GM23338 (cell line): ENCODE data around the gene CENPH. TPM values are rescaled to one million over a fixed set of nuclear protein-coding genes. Genes with fewer than 3 reads are reported as not detected.

ENCODE experiments used
- ATAC-seq: fragments of 200-7000 bp; cut with Tn5 transposase; 3 replicates; pipeline ENCODE4 v1.9.1; 2020
- DNase-seq: peaks from one replicate; pipeline ENCODE4 v3.0.0-alpha.2; 2015; ENCODE audit warnings: low spot score
- H2AFZ ChIP-seq: fragments of 200-600 bp; sonication (generic); 2 replicates; pipeline ENCODE4 v1.8.0; 2016; ENCODE audit warnings: antibody characterized with exemption, mild to moderate bottlenecking, moderate library complexity
- H3F3A ChIP-seq: fragments of 200-600 bp; sonication (generic); replicated peaks from 2 replicates; pipeline ENCODE4 v1.8.0; 2017; ENCODE audit warnings: antibody characterized with exemption, mixed run types, low read depth
- H3K27ac ChIP-seq: fragments of 200-600 bp; sonication (generic); 2 replicates; pipeline ENCODE4 v1.6.1; 2016; ENCODE audit warnings: low read depth
- H3K27me3 ChIP-seq: fragments of 200-600 bp; sonication (generic); 2 replicates; pipeline ENCODE4 v1.8.0; 2016; ENCODE audit warnings: mild to moderate bottlenecking, mixed run types, moderate library complexity; ENCODE audit not compliant: insufficient read depth
- H3K36me3 ChIP-seq: fragments of 200-600 bp; sonication (generic); 2 replicates; pipeline ENCODE4 v1.8.0; 2016; ENCODE audit warnings: mild to moderate bottlenecking; ENCODE audit not compliant: insufficient read depth
- H3K4me1 ChIP-seq: fragments of 200-600 bp; sonication (generic); 2 replicates; pipeline ENCODE4 v1.8.0; 2016; ENCODE audit warnings: mild to moderate bottlenecking, moderate library complexity; ENCODE audit not compliant: insufficient read depth
- H3K4me2 ChIP-seq: fragments of 200-600 bp; sonication (generic); 2 replicates; pipeline ENCODE4 v1.7.1; 2017; ENCODE audit warnings: mixed run types
- H3K4me3 ChIP-seq: fragments of 200-600 bp; sonication (generic); 2 replicates; pipeline ENCODE4 v1.6.1; 2016; ENCODE audit warnings: mixed run types
- H3K79me2 ChIP-seq: fragments of 200-600 bp; sonication (generic); replicated peaks from 2 replicates; pipeline ENCODE4 v1.8.0; 2017; ENCODE audit warnings: mild to moderate bottlenecking; ENCODE audit not compliant: insufficient read depth
- H3K9me2 ChIP-seq: fragments of 200-600 bp; sonication (generic); 2 replicates; pipeline ENCODE4 v1.8.0; 2017; ENCODE audit not compliant: insufficient read depth
- H4K20me1 ChIP-seq: fragments of 200-600 bp; sonication (generic); replicated peaks from 2 replicates; pipeline ENCODE4 v1.8.0; 2017; ENCODE audit warnings: mild to moderate bottlenecking; ENCODE audit not compliant: insufficient read depth
- H3K27ac Mint-ChIP-seq: 2 replicates; pipeline ENCODE4 v1.8.0; 2020; ENCODE audit warnings: inconsistent platforms, mild to moderate bottlenecking, moderate library complexity, mixed read lengths
- H3K27me3 Mint-ChIP-seq: 3 replicates; pipeline ENCODE4 v1.8.0; 2022; ENCODE audit warnings: low read depth, mild to moderate bottlenecking, moderate library complexity, mixed read lengths, inconsistent platforms; ENCODE audit not compliant: insufficient read depth, poor library complexity
- H3K36me3 Mint-ChIP-seq: 3 replicates; pipeline ENCODE4 v1.8.0; 2021; ENCODE audit warnings: low read depth, mild to moderate bottlenecking, inconsistent platforms, moderate library complexity, mixed read lengths
- H3K4me1 Mint-ChIP-seq: 3 replicates; pipeline ENCODE4 v1.8.0; 2020; ENCODE audit warnings: mild to moderate bottlenecking, inconsistent platforms, mixed read lengths
- H3K4me3 Mint-ChIP-seq: 3 replicates; pipeline ENCODE4 v1.8.0; 2021; ENCODE audit warnings: moderate library complexity, mild to moderate bottlenecking, inconsistent platforms, mixed read lengths
- H3K9me3 Mint-ChIP-seq: 3 replicates; pipeline ENCODE4 v1.8.0; 2020; ENCODE audit warnings: moderate library complexity, mild to moderate bottlenecking, inconsistent platforms, mixed read lengths
- CREB1 ChIP-seq: fragments of 250-450 bp; sonication (Bioruptor Pico); IDR thresholded peaks from 2 replicates; pipeline ENCODE4 v1.5.0; 2020; ENCODE audit warnings: low read depth, mild to moderate bottlenecking, moderate library complexity
- EZH2phosphoT487 ChIP-seq: fragments of 200-600 bp; sonication (generic); IDR thresholded peaks from one replicate; pipeline ENCODE4 v1.8.1; 2018; ENCODE audit warnings: antibody characterized with exemption; ENCODE audit not compliant: unreplicated experiment
- JUNB ChIP-seq: IDR thresholded peaks from one replicate; pipeline ENCODE4 v1.6.1; 2016; ENCODE audit warnings: antibody characterized with exemption; ENCODE audit not compliant: unreplicated experiment
- NANOG ChIP-seq: IDR thresholded peaks from 2 replicates; pipeline ENCODE4 v1.6.1; 2016; ENCODE audit warnings: antibody characterized with exemption, borderline replicate concordance
- REST ChIP-seq: IDR thresholded peaks from one replicate; pipeline ENCODE4 v1.6.1; 2018; ENCODE audit warnings: antibody characterized with exemption; ENCODE audit not compliant: unreplicated experiment
- ZNF331 ChIP-seq: fragments of 250-450 bp; sonication (Bioruptor Pico); IDR thresholded peaks from 2 replicates; pipeline ENCODE4 v1.5.0; 2020; ENCODE audit warnings: low read depth, mild to moderate bottlenecking, moderate library complexity
- ZNF462 ChIP-seq: fragments of 250-450 bp; sonication (Bioruptor Pico); IDR thresholded peaks from 2 replicates; pipeline ENCODE4 v1.5.0; 2020; ENCODE audit warnings: mild to moderate bottlenecking, moderate library complexity
- polyA plus RNA-seq: library from polyadenylated mRNA; unstranded; fragments of >200 nt; fragmentation: Nextera tagmentation; extraction: Ambion mirVana; gene quantifications from 2 replicates; pipeline ENCODE4 v1.2.1, GENCODE V29; 2016
- total RNA-seq: library from RNA; depleted of rRNA; stranded (reverse); fragments of >200 nt; shearing (Covaris generic); gene quantifications from 2 replicates; pipeline ENCODE4 v1.2.3, GENCODE V29; 2014

CENPH gene
- total and polyA plus RNA-seq, 2 experiments from 2014 or later: 99.4 to 107 TPM

GRCh38 chr5:69170495-69170894 lies 18.9 kb upstream of the CENPH start (continued):
- no peak for TF ChIP-seq ZNF462 (CRISPR knock-in tag)
- TF ChIP-seq REST: no peak
- no peak for TF ChIP-seq ZNF331
- no peak for TF ChIP-seq EZH2phosphoT487

DNA sequence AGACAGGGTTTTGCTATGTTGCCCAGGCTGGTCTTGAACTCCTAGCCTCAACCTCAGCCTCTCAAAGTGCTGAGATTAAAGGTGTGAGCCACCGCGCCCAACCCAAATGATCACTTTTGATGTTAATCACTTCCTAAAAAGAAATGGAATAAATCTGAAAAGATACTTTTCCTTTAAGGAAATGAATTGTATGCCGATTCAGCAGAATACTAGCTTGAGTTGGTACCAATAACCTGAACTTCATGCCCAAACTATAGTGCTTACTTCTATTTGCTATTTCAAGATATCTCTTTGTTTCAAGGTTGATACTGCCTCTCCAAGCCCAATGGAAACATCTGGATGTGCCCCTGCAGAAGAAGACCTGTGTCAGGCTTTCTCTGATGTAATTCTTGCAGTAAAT lies 18.4 kb upstream of the CENPH start:
- Histone ChIP-seq H3K4me1 (peaks cover 19% of the 10 kb centered on the region), H4K20me1 (peaks cover 44% of the 10 kb centered on the region), H3K36me3 (peaks cover 79% of the 10 kb centered on the region), H3K9me2 (no peaks in the 10 kb centered on the region), H3K4me2 (no peak overlapping the region), H3F3A (peaks cover 72% of the 10 kb centered on the region), H2AFZ (no peak overlapping the region), H3K27me3 (no peaks in the 10 kb centered on the region), H3K4me3 (no peak overlapping the region), H3K27ac (peak overlapping the region; percentile 6; the same call in 1 of the 2 replicates), H3K79me2 (peaks cover 62% of the 10 kb centered on the region)
- H3K36me3 Mint-ChIP-seq: peaks cover 90% of the 10 kb centered on the region
- DNase-seq (no peak), ATAC-seq (no peak)
- H3K4me3 Mint-ChIP-seq: no peak overlapping the region
- no peak overlapping the region for H3K27ac Mint-ChIP-seq
- peaks cover 24% of the 10 kb centered on the region for H3K4me1 Mint-ChIP-seq
- H3K27me3 Mint-ChIP-seq: peaks cover 17% of the 10 kb centered on the region
- no peak for TF ChIP-seq NANOG
- TF ChIP-seq REST: no peak
- TF ChIP-seq CREB1: no peak
- TF ChIP-seq ZNF331: no peak
- no peak for TF ChIP-seq EZH2phosphoT487
- no peak for TF ChIP-seq JUNB
- H3K9me3 Mint-ChIP-seq: no peaks in the 10 kb centered on the region
